Kidney epithelial cell (primary cell): ENCODE data around the gene GABRA4. TPM values are rescaled to one million over a fixed set of nuclear protein-coding genes. Genes with fewer than 3 reads are reported as not detected.

Experiments used
- DNase-seq: peaks from one replicate; pipeline ENCODE4 v3.0.0-alpha.2; 2010; ENCODE audit warnings: low read depth
- H3K27me3 ChIP-seq: 2 replicates; pipeline ENCODE4 v1.6.0; 2011; ENCODE audit warnings: low read length; ENCODE audit not compliant: control insufficient read depth, insufficient read depth
- H3K36me3 ChIP-seq: 2 replicates; pipeline ENCODE4 v1.5.1; 2011; ENCODE audit warnings: low read length; ENCODE audit not compliant: control insufficient read depth, insufficient read depth
- H3K4me3 ChIP-seq: 2 replicates; pipeline ENCODE4 v1.5.1; 2011; ENCODE audit warnings: low read depth, mild to moderate bottlenecking, control low read depth, low read length
- CTCF ChIP-seq: IDR thresholded peaks from 2 replicates; pipeline ENCODE4 v1.5.1; 2011; ENCODE audit warnings: mild to moderate bottlenecking, moderate library complexity, low read length, control low read depth, inconsistent platforms; ENCODE audit not compliant: insufficient read depth, poor library complexity, severe bottlenecking
- total RNA-seq: library from RNA; depleted of rRNA; stranded (reverse); fragments of >200 nt; gene quantifications from 2 replicates; pipeline ENCODE4 v1.2.3, GENCODE V29; 2015

GABRA4 gene
- total RNA-seq, 1 donor from 2014 or later, result not detected

GRCh38 chr4:47031011-47031678 lies 37.8 kb upstream of the GABRA4 start, which contains the start of gene GABRB1:
Gene GABRB1 (plus strand): TSS chr4:47031567.
- Histone ChIP-seq H3K36me3 (no peaks in the 10 kb centered on the region), H3K4me3 (peak within 1 kb of the TSS; percentile 48), H3K27me3 (peaks cover 5% of the 10 kb centered on the region)
- TF ChIP-seq CTCF, result no peak
- DNase-seq, result peak; percentile 19

GRCh38 chr4:47017494-47017893 lies 24.1 kb upstream of the GABRA4 start:
- Histone ChIP-seq H3K4me3 (no peak overlapping the region), H3K36me3 (no peaks in the 10 kb centered on the region), H3K27me3 (no peaks in the 10 kb centered on the region)
- no peak for DNase-seq
- TF ChIP-seq CTCF, result no peak

GRCh38 chr4:47017081-47017480 lies 23.7 kb upstream of the GABRA4 start:
- no peak for TF ChIP-seq CTCF
- DNase-seq, result no peak
- Histone ChIP-seq H3K4me3 (no peak overlapping the region), H3K36me3 (no peaks in the 10 kb centered on the region), H3K27me3 (no peaks in the 10 kb centered on the region)

- TF ChIP-seq CTCF, result no peak
- H3K27me3 ChIP-seq, result no peaks in the 10 kb centered on the region
- H3K4me3 ChIP-seq, result no peak overlapping the region
- no peak for DNase-seq
- H3K36me3 ChIP-seq, result no peaks in the 10 kb centered on the region
Observed at GRCh38 chr4:47013373-47013772, 20.0 kb upstream of the GABRA4 start.

- no peak for TF ChIP-seq CTCF
- Histone ChIP-seq H3K27me3 (no peaks in the 10 kb centered on the region), H3K36me3 (no peaks in the 10 kb centered on the region), H3K4me3 (no peak overlapping the region)
- peak; percentile 14 for DNase-seq
Observed at GRCh38 chr4:47012676-47013075, 19.3 kb upstream of the GABRA4 start.

GRCh38 chr4:47010912-47011446 lies 17.6 kb upstream of the GABRA4 start:
- no peaks in the 10 kb centered on the region for H3K27me3 ChIP-seq
- no peak for DNase-seq
- TF ChIP-seq CTCF, result no peak
- no peak overlapping the region for H3K4me3 ChIP-seq
- no peaks in the 10 kb centered on the region for H3K36me3 ChIP-seq
